H1 (cell line): ENCODE data around the gene MPV17. TPM values are rescaled to one million over a fixed set of nuclear protein-coding genes. Genes with fewer than 3 reads are reported as not detected.
A peak's percentile ranks its signal among the peaks of the same experiment; 100 is the strongest.

ENCODE experiments used
- BACH1 ChIP-seq: IDR thresholded peaks from 2 replicates; pipeline ENCODE4 v1.6.1; 2012; ENCODE audit warnings: low read length, improper control_type of control experiment
- BRCA1 ChIP-seq: IDR thresholded peaks from 2 replicates; pipeline ENCODE4 v1.6.1; 2012; ENCODE audit warnings: low read depth, low read length, improper control_type of control experiment
- CTCF ChIP-seq, 3 experiments: IDR thresholded peaks; 1 replicate in 2 of 3; 2 replicates in 1 of 3; pipeline versions ENCODE4 v1.5.1 to v1.6.1; 2011; ENCODE audit warnings: low read length in 3 of 3, mild to moderate bottlenecking in 3 of 3, inconsistent platforms in 2 of 3, low read depth in 1 of 3, moderate library complexity in 1 of 3; ENCODE audit not compliant: insufficient read depth in 1 of 3; ENCODE audit errors: control extremely low read depth in 1 of 3
- GTF2F1 ChIP-seq: IDR thresholded peaks from 2 replicates; pipeline ENCODE4 v1.6.1; 2012; ENCODE audit warnings: low read depth, low read length, improper control_type of control experiment, borderline replicate concordance
- HDAC2 ChIP-seq, 2 experiments: fragments of 300-600 bp in 1 of 2; sonication (generic) in 1 of 2; IDR thresholded peaks; 2 replicates each; pipeline ENCODE4 v1.6.1; 2011 to 2012; ENCODE audit warnings: low read depth in 2 of 2, low read length in 2 of 2, mild to moderate bottlenecking in 2 of 2, moderate library complexity in 2 of 2, borderline replicate concordance in 1 of 2, inconsistent platforms in 1 of 2
- JUND ChIP-seq: IDR thresholded peaks from 2 replicates; pipeline ENCODE4 v1.6.1; 2011; ENCODE audit warnings: mild to moderate bottlenecking, improper control_type of control experiment, low read length
- MAFK ChIP-seq: IDR thresholded peaks from 2 replicates; pipeline ENCODE4 v1.6.1; 2012; ENCODE audit warnings: low read depth, mild to moderate bottlenecking, improper control_type of control experiment, low read length
- MAX ChIP-seq: IDR thresholded peaks from 2 replicates; pipeline ENCODE4 v1.6.1; 2012; ENCODE audit warnings: inconsistent platforms
- NRF1 ChIP-seq: IDR thresholded peaks from 2 replicates; pipeline ENCODE4 v1.6.1; 2011; ENCODE audit warnings: mild to moderate bottlenecking, low read depth, low read length, improper control_type of control experiment
- RXRA ChIP-seq: IDR thresholded peaks from 2 replicates; pipeline ENCODE4 v1.6.1; 2011; ENCODE audit warnings: low read depth, mild to moderate bottlenecking, low read length, moderate library complexity; ENCODE audit not compliant: insufficient read depth
- SP2 ChIP-seq: IDR thresholded peaks from 2 replicates; pipeline ENCODE4 v1.6.1; 2012; ENCODE audit warnings: mild to moderate bottlenecking, low read length, inconsistent platforms
- SP4 ChIP-seq: IDR thresholded peaks from 2 replicates; pipeline ENCODE4 v1.6.1; 2012; ENCODE audit warnings: low read length, inconsistent platforms
- SRF ChIP-seq: IDR thresholded peaks from 2 replicates; pipeline ENCODE4 v1.6.1; 2011; ENCODE audit warnings: mild to moderate bottlenecking, low read depth, low read length, moderate library complexity
- TAF7 ChIP-seq: optimal IDR thresholded peaks from 2 replicates; pipeline ENCODE3; 2011; ENCODE audit warnings: low read depth, mild to moderate bottlenecking, inconsistent platforms, low read length, moderate library complexity, borderline replicate concordance
- polyA plus RNA-seq, 7 experiments: library from polyadenylated mRNA; depleted of rRNA in 3 of 7; stranded (reverse) in 5 of 7; unstranded in 2 of 7; fragments of >200 nt in 5 of 7; fragments of 200-250 nt in 2 of 7; gene quantifications; 1 replicate in 5 of 7; 2 replicates in 1 of 7; 4 replicates in 1 of 7; pipeline versions ENCODE4 v1.2.1 to v1.2.3, GENCODE V29; 2011 to 2013; ENCODE audit warnings: missing spikeins in 2 of 7, mixed read lengths in 2 of 7
- total RNA-seq: library from RNA; stranded (reverse); fragmentation: NEBNext Ultra II Directional; extraction: Animal tissue kit (Norgen Biotek cat#: 25700); gene quantifications from 2 replicates; pipeline ENCODE4 v1.2.1, GENCODE V29; 2021
- TF ChIP-seq, protein P1 (sequence below): IDR thresholded peaks from 2 replicates; pipeline ENCODE4 v1.6.1; 2011; ENCODE audit warnings: low read length, improper control_type of control experiment

Gene MPV17
- total and polyA plus RNA-seq, 2 of the 8 experiments (the other 6 are each of a cell fraction or from before 2014, with no cell fraction given), result 45.2 to 181 TPM

DNA sequence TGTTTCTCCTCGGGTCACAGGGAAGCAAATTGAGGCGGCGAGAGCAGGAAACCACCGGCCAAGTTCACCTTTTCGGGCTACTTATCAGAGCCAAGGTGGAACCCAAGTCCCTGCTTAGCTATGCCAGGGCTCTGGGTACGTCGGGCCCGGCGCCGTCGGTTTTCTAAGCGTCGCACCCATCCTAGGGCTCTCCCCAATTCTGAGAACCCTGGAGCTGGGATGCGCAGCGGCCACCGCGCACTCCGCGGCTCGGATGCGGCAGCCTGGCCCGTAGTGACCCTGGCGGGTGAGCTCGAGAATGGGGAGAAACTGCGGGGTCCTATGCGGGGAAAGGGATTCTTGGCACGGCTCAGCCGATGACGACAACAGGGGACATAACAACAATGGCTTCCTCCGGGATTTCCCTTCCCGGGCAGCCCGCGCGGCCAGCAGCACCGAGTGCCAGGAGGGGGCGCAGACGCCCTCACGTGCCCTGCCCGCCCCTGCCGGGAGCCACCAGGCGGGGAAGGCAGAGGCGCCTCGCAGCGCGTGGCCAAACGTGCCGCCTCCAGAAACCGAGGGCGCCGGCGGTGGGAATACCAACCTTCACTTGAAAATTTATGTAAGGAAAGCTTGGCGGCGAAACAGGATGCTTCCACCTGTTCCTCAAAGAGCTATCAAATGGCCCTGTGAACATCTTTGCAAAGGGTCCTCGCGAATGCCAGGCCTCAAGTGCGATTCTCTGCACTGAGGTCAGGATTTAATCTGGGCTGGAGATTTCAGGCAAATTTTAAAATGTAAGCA is 58.0 kb downstream of the MPV17 start (continued):
- TF ChIP-seq SP4, result no peak
- no peak for TF ChIP-seq RXRA
- TF ChIP-seq SP2, result no peak
- TF ChIP-seq MAFK, result no peak
- TF ChIP-seq CTCF (IDR thresholded peaks at IDR 0.05; ENCODE audit: control extremely low read depth in 1 of 3, insufficient read depth in 1 of 3, low read depth in 1 of 3, low read length in 3 of 3), result peak in 2 of 3 experiments; percentile 76 to 88; a peak in 3 of 4 replicates
- TF ChIP-seq HDAC2 (IDR thresholded peaks at IDR 0.05; ENCODE audit: borderline replicate concordance in 1 of 2, low read depth in 2 of 2, low read length in 2 of 2), result peak in 1 of 2 experiments; percentile 62; a peak in 1 of 4 replicates
- no peak for TF ChIP-seq SRF
- no peak for TF ChIP-seq BRCA1
- TF ChIP-seq TAF7, result peak; percentile 33
- TF ChIP-seq JUND, result no peak
- TF ChIP-seq, protein P1, sequence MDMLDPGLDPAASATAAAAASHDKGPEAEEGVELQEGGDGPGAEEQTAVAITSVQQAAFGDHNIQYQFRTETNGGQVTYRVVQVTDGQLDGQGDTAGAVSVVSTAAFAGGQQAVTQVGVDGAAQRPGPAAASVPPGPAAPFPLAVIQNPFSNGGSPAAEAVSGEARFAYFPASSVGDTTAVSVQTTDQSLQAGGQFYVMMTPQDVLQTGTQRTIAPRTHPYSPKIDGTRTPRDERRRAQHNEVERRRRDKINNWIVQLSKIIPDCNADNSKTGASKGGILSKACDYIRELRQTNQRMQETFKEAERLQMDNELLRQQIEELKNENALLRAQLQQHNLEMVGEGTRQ, result peak; percentile 76
- TF ChIP-seq BACH1, result 0 out of 2 replicates have a peak, but pooled peaks have one; percentile 9
- TF ChIP-seq MAX, result peak; percentile 99
- TF ChIP-seq NRF1, result no peak
- TF ChIP-seq GTF2F1, result no peak
